GM23338 (cell line): Measurements from ENCODE around the gene CLEC2B. TPM values are rescaled to one million over a fixed set of nuclear protein-coding genes. Genes with fewer than 3 reads are reported as not detected.

Source experiments
- ATAC-seq: fragments of 200-7000 bp; cut with Tn5 transposase; 3 replicates; pipeline ENCODE4 v1.9.1; 2020
- DNase-seq: peaks from one replicate; pipeline ENCODE4 v3.0.0-alpha.2; 2015; ENCODE audit warnings: low spot score
- H2AFZ ChIP-seq: fragments of 200-600 bp; sonication (generic); 2 replicates; pipeline ENCODE4 v1.8.0; 2016; ENCODE audit warnings: antibody characterized with exemption, mild to moderate bottlenecking, moderate library complexity
- H3F3A ChIP-seq: fragments of 200-600 bp; sonication (generic); replicated peaks from 2 replicates; pipeline ENCODE4 v1.8.0; 2017; ENCODE audit warnings: antibody characterized with exemption, mixed run types, low read depth
- H3K27ac ChIP-seq: fragments of 200-600 bp; sonication (generic); 2 replicates; pipeline ENCODE4 v1.6.1; 2016; ENCODE audit warnings: low read depth
- H3K27me3 ChIP-seq: fragments of 200-600 bp; sonication (generic); 2 replicates; pipeline ENCODE4 v1.8.0; 2016; ENCODE audit warnings: mild to moderate bottlenecking, mixed run types, moderate library complexity; ENCODE audit not compliant: insufficient read depth
- H3K36me3 ChIP-seq: fragments of 200-600 bp; sonication (generic); 2 replicates; pipeline ENCODE4 v1.8.0; 2016; ENCODE audit warnings: mild to moderate bottlenecking; ENCODE audit not compliant: insufficient read depth
- H3K4me1 ChIP-seq: fragments of 200-600 bp; sonication (generic); 2 replicates; pipeline ENCODE4 v1.8.0; 2016; ENCODE audit warnings: mild to moderate bottlenecking, moderate library complexity; ENCODE audit not compliant: insufficient read depth
- H3K4me2 ChIP-seq: fragments of 200-600 bp; sonication (generic); 2 replicates; pipeline ENCODE4 v1.7.1; 2017; ENCODE audit warnings: mixed run types
- H3K4me3 ChIP-seq: fragments of 200-600 bp; sonication (generic); 2 replicates; pipeline ENCODE4 v1.6.1; 2016; ENCODE audit warnings: mixed run types
- H3K79me2 ChIP-seq: fragments of 200-600 bp; sonication (generic); replicated peaks from 2 replicates; pipeline ENCODE4 v1.8.0; 2017; ENCODE audit warnings: mild to moderate bottlenecking; ENCODE audit not compliant: insufficient read depth
- H3K9me2 ChIP-seq: fragments of 200-600 bp; sonication (generic); 2 replicates; pipeline ENCODE4 v1.8.0; 2017; ENCODE audit not compliant: insufficient read depth
- H4K20me1 ChIP-seq: fragments of 200-600 bp; sonication (generic); replicated peaks from 2 replicates; pipeline ENCODE4 v1.8.0; 2017; ENCODE audit warnings: mild to moderate bottlenecking; ENCODE audit not compliant: insufficient read depth
- H3K27ac Mint-ChIP-seq: 2 replicates; pipeline ENCODE4 v1.8.0; 2020; ENCODE audit warnings: inconsistent platforms, mild to moderate bottlenecking, moderate library complexity, mixed read lengths
- H3K27me3 Mint-ChIP-seq: 3 replicates; pipeline ENCODE4 v1.8.0; 2022; ENCODE audit warnings: low read depth, mild to moderate bottlenecking, moderate library complexity, mixed read lengths, inconsistent platforms; ENCODE audit not compliant: insufficient read depth, poor library complexity
- H3K36me3 Mint-ChIP-seq: 3 replicates; pipeline ENCODE4 v1.8.0; 2021; ENCODE audit warnings: low read depth, mild to moderate bottlenecking, inconsistent platforms, moderate library complexity, mixed read lengths
- H3K4me1 Mint-ChIP-seq: 3 replicates; pipeline ENCODE4 v1.8.0; 2020; ENCODE audit warnings: mild to moderate bottlenecking, inconsistent platforms, mixed read lengths
- H3K4me3 Mint-ChIP-seq: 3 replicates; pipeline ENCODE4 v1.8.0; 2021; ENCODE audit warnings: moderate library complexity, mild to moderate bottlenecking, inconsistent platforms, mixed read lengths
- H3K9me3 Mint-ChIP-seq: 3 replicates; pipeline ENCODE4 v1.8.0; 2020; ENCODE audit warnings: moderate library complexity, mild to moderate bottlenecking, inconsistent platforms, mixed read lengths
- EZH2 ChIP-seq: fragments of 200-600 bp; sonication (generic); IDR thresholded peaks from one replicate; pipeline ENCODE4 v1.8.0; 2017; ENCODE audit warnings: antibody characterized with exemption, mild to moderate bottlenecking, low read depth; ENCODE audit not compliant: unreplicated experiment
- STAT1 ChIP-seq: IDR thresholded peaks from one replicate; pipeline ENCODE4 v1.6.1; 2016; ENCODE audit warnings: antibody characterized with exemption; ENCODE audit not compliant: unreplicated experiment
- ZNF331 ChIP-seq: fragments of 250-450 bp; sonication (Bioruptor Pico); IDR thresholded peaks from 2 replicates; pipeline ENCODE4 v1.5.0; 2020; ENCODE audit warnings: low read depth, mild to moderate bottlenecking, moderate library complexity
- polyA plus RNA-seq: library from polyadenylated mRNA; unstranded; fragments of >200 nt; fragmentation: Nextera tagmentation; extraction: Ambion mirVana; gene quantifications from 2 replicates; pipeline ENCODE4 v1.2.1, GENCODE V29; 2016
- total RNA-seq: library from RNA; depleted of rRNA; stranded (reverse); fragments of >200 nt; shearing (Covaris generic); gene quantifications from 2 replicates; pipeline ENCODE4 v1.2.3, GENCODE V29; 2014
- TF ChIP-seq, protein P1 (sequence below): IDR thresholded peaks from 2 replicates; pipeline ENCODE4 v1.6.1; 2016; ENCODE audit warnings: antibody characterized with exemption
- TF ChIP-seq, protein P2 (sequence below): fragments of 250-450 bp; sonication (Bioruptor Pico); IDR thresholded peaks from 2 replicates; pipeline ENCODE4 v1.5.0; 2020; ENCODE audit warnings: mild to moderate bottlenecking, moderate library complexity

CLEC2B gene
- total and polyA plus RNA-seq, 2 experiments from 2014 or later, result not detected

DNA sequence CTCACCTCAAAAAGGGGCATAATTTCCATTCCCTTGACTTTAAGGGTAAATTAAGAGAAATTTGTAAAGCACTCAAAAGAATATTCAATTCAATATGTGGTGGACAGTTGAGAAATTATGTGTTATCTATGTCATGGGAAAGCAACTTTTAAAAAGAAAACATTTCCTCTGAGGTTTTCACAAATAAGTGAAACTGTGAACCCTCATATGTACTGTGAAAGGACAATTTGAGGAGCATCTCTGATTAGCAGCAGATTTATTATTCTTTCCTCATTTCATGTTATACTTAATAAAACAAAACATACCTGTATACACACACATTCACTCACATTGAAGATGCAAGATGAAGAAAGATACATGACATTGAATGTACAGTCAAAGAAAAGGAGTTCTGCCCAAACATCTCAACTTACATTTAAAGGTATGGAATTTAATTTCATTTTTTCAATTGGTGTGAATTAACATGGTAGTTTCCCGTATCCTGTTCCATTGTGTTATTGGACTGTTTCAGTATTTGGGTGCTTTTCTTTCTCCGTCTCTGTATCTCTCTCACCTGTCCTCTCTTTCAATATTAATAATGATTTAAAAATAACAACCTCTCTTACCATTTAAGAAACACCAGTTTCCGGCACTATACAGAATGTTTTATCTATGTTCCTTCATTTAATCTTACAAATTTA is 41.8 kb downstream of the CLEC2B start, which contains the start of gene KLRF1 (continued):
- TF ChIP-seq STAT1, result no peak
- TF ChIP-seq EZH2, result no peak
- TF ChIP-seq, protein P1, sequence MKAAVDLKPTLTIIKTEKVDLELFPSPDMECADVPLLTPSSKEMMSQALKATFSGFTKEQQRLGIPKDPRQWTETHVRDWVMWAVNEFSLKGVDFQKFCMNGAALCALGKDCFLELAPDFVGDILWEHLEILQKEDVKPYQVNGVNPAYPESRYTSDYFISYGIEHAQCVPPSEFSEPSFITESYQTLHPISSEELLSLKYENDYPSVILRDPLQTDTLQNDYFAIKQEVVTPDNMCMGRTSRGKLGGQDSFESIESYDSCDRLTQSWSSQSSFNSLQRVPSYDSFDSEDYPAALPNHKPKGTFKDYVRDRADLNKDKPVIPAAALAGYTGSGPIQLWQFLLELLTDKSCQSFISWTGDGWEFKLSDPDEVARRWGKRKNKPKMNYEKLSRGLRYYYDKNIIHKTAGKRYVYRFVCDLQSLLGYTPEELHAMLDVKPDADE, result no peak
- no peak for TF ChIP-seq ZNF331 (CRISPR knock-in tag)

DNA sequence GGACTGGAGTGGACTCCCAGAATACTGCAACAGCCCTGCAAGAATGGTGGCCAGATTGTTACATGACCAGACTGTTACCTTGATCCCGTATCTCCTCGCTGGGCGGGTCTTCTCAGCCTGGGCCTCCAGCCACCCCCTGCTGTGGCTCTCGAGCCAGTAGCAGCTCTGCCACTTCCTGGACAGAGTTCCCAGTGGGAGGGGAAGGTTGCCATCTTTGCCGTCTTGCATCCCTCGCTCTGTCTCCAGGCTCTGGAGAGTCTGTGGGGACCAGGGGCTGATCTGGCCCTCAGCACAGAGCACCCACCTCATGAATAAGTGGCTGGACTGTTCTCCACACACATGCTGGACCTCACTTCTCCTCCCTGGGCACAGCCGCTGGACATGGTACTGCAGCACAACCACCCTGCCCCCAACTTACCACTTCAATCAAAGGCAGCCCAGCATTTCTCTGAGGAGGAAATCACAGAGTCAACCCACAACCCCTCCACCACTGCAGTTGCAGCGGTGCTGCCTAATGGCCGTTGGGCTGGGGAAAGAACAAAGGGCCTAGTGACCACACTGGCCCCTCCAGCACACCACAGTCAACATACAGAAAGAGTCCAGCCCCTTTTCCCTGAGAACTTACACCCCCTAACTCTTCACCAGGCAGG is 48.7 kb downstream of the CLEC2B start:
- ATAC-seq (no peak), DNase-seq (no peak)
- TF ChIP-seq, protein P2, sequence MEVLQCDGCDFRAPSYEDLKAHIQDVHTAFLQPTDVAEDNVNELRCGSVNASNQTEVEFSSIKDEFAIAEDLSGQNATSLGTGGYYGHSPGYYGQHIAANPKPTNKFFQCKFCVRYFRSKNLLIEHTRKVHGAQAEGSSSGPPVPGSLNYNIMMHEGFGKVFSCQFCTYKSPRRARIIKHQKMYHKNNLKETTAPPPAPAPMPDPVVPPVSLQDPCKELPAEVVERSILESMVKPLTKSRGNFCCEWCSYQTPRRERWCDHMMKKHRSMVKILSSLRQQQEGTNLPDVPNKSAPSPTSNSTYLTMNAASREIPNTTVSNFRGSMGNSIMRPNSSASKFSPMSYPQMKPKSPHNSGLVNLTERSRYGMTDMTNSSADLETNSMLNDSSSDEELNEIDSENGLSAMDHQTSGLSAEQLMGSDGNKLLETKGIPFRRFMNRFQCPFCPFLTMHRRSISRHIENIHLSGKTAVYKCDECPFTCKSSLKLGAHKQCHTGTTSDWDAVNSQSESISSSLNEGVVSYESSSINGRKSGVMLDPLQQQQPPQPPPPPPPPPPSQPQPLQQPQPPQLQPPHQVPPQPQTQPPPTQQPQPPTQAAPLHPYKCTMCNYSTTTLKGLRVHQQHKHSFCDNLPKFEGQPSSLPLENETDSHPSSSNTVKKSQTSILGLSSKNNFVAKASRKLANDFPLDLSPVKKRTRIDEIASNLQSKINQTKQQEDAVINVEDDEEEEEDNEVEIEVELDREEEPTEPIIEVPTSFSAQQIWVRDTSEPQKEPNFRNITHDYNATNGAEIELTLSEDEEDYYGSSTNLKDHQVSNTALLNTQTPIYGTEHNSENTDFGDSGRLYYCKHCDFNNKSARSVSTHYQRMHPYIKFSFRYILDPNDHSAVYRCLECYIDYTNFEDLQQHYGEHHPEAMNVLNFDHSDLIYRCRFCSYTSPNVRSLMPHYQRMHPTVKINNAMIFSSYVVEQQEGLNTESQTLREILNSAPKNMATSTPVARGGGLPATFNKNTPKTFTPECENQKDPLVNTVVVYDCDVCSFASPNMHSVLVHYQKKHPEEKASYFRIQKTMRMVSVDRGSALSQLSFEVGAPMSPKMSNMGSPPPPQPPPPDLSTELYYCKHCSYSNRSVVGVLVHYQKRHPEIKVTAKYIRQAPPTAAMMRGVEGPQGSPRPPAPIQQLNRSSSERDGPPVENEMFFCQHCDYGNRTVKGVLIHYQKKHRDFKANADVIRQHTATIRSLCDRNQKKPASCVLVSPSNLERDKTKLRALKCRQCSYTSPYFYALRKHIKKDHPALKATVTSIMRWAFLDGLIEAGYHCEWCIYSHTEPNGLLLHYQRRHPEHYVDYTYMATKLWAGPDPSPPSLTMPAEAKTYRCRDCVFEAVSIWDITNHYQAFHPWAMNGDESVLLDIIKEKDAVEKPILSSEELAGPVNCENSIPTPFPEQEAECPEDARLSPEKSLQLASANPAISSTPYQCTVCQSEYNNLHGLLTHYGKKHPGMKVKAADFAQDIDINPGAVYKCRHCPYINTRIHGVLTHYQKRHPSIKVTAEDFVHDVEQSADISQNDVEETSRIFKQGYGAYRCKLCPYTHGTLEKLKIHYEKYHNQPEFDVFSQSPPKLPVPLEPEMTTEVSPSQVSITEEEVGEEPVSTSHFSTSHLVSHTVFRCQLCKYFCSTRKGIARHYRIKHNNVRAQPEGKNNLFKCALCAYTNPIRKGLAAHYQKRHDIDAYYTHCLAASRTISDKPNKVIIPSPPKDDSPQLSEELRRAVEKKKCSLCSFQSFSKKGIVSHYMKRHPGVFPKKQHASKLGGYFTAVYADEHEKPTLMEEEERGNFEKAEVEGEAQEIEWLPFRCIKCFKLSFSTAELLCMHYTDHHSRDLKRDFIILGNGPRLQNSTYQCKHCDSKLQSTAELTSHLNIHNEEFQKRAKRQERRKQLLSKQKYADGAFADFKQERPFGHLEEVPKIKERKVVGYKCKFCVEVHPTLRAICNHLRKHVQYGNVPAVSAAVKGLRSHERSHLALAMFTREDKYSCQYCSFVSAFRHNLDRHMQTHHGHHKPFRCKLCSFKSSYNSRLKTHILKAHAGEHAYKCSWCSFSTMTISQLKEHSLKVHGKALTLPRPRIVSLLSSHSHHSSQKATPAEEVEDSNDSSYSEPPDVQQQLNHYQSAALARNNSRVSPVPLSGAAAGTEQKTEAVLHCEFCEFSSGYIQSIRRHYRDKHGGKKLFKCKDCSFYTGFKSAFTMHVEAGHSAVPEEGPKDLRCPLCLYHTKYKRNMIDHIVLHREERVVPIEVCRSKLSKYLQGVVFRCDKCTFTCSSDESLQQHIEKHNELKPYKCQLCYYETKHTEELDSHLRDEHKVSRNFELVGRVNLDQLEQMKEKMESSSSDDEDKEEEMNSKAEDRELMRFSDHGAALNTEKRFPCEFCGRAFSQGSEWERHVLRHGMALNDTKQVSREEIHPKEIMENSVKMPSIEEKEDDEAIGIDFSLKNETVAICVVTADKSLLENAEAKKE (CRISPR knock-in tag), result no peak
- H3F3A ChIP-seq, result no peaks in the 10 kb centered on the region
- Mint-ChIP-seq H3K9me3 (no peaks in the 10 kb centered on the region), H3K27me3 (no peaks in the 10 kb centered on the region), H3K27ac (no peak overlapping the region), H3K36me3 (no peaks in the 10 kb centered on the region; the same call in 2 of the 3 replicates), H3K4me3 (no peak overlapping the region), H3K4me1 (no peaks in the 10 kb centered on the region)
- no peaks in the 10 kb centered on the region for H3K4me1 ChIP-seq
- no peaks in the 10 kb centered on the region for H3K36me3 ChIP-seq
- H3K27ac ChIP-seq, result no peak overlapping the region
- no peaks in the 10 kb centered on the region for H3K27me3 ChIP-seq
- H4K20me1 ChIP-seq, result no peaks in the 10 kb centered on the region
- H3K4me3 ChIP-seq, result no peak overlapping the region
- no peak overlapping the region for H3K4me2 ChIP-seq
- no peaks in the 10 kb centered on the region for H3K79me2 ChIP-seq
- H3K9me2 ChIP-seq, result peaks cover 9% of the 10 kb centered on the region; the same call in 1 of the 2 replicates
- H2AFZ ChIP-seq, result no peak overlapping the region
